IMR-90 (cell line): ENCODE results near the gene CCT3. TPM values are rescaled to one million over a fixed set of nuclear protein-coding genes. Genes with fewer than 3 reads are reported as not detected.
"Not testable (repeated sequence)": the region's sequence is repeated elsewhere in the genome, so short reads cannot be mapped to it uniquely, and the experiment has no call there.

Experiments used
- ATAC-seq: fragments of 200-7000 bp; cut with Tn5 transposase; 2 replicates; pipeline ENCODE4 v1.9.1; 2020; ENCODE audit warnings: low read depth, mild to moderate bottlenecking, moderate library complexity
- BruUV-seq: library from RNA; stranded (reverse); fragments of 400-500 nt; replicated peaks from 2 replicates; lab custom pipeline; 2021; lab: Mats Ljungman, UMichigan
- CTCF ChIA-PET: fragments of 300-600 bp; formaldehyde crosslinking; extraction: SDS; loops from one replicate; lab custom pipeline; 2021; ENCODE audit warnings: antibody characterized with exemption; lab: Yijun Ruan, JAX
- POLR2A ChIA-PET: fragments of 300-600 bp; sonication (Branson Sonifier 250); formaldehyde crosslinking; loops from one replicate; lab custom pipeline; 2022; ENCODE audit warnings: antibody characterized with exemption; ENCODE audit not compliant: unreplicated experiment; lab: Charles Lee
- DNase-seq: peaks from one replicate; pipeline ENCODE4 v3.0.0; 2013
- H2AFZ ChIP-seq: replicated peaks from 2 replicates; pipeline ENCODE3; 2013; ENCODE audit warnings: low read length, mild to moderate bottlenecking; ENCODE audit not compliant: poor library complexity
- H2AK5ac ChIP-seq: 2 replicates; pipeline ENCODE4 v1.6.1; 2013; ENCODE audit warnings: low read depth, low read length, inconsistent platforms
- H2AK9ac ChIP-seq: replicated peaks from 2 replicates; pipeline ENCODE3; 2013; ENCODE audit warnings: mild to moderate bottlenecking, low read depth, low read length, moderate library complexity; ENCODE audit not compliant: poor library complexity
- H2BK120ac ChIP-seq: 2 replicates; pipeline ENCODE4 v1.6.1; 2013; ENCODE audit warnings: low read depth, low read length, inconsistent platforms
- H2BK15ac ChIP-seq: 3 replicates; pipeline ENCODE4 v1.6.1; 2013; ENCODE audit warnings: low read depth, low read length, inconsistent platforms
- H2BK20ac ChIP-seq: 2 replicates; pipeline ENCODE4 v1.6.1; 2013; ENCODE audit warnings: low read depth, mild to moderate bottlenecking, inconsistent platforms, low read length, moderate library complexity
- H2BK5ac ChIP-seq: 2 replicates; pipeline ENCODE4 v1.6.1; 2013; ENCODE audit warnings: mild to moderate bottlenecking, low read depth, low read length, inconsistent platforms; ENCODE audit not compliant: poor library complexity, severe bottlenecking
- H3K14ac ChIP-seq: replicated peaks from 2 replicates; pipeline ENCODE4 v1.6.1; 2013; ENCODE audit warnings: low read depth, low read length, inconsistent platforms
- H3K18ac ChIP-seq: 2 replicates; pipeline ENCODE4 v1.6.1; 2013; ENCODE audit warnings: low read depth, low read length, control low read depth
- H3K23ac ChIP-seq: 2 replicates; pipeline ENCODE4 v1.6.1; 2013; ENCODE audit warnings: low read depth, low read length, inconsistent platforms
- H3K27ac ChIP-seq: 2 replicates; pipeline ENCODE4 v1.5.1; 2013; ENCODE audit warnings: mild to moderate bottlenecking, control low read depth, low read length; ENCODE audit not compliant: insufficient read depth
- H3K27me3 ChIP-seq: 2 replicates; pipeline ENCODE4 v1.6.1; 2013; ENCODE audit warnings: low read length; ENCODE audit not compliant: control insufficient read depth, insufficient read depth
- H3K36me3 ChIP-seq: 2 replicates; pipeline ENCODE4 v1.6.1; 2013; ENCODE audit warnings: low read length, mixed read lengths; ENCODE audit not compliant: control insufficient read depth, insufficient read depth
- H3K4ac ChIP-seq: 2 replicates; pipeline ENCODE4 v1.6.1; 2013; ENCODE audit warnings: low read depth, low read length, inconsistent platforms
- H3K4me1 ChIP-seq: 2 replicates; pipeline ENCODE4 v1.6.1; 2013; ENCODE audit warnings: low read length, mixed read lengths; ENCODE audit not compliant: control insufficient read depth, insufficient read depth
- H3K4me2 ChIP-seq: 2 replicates; pipeline ENCODE4 v1.6.1; 2013; ENCODE audit warnings: low read depth, mild to moderate bottlenecking, control low read depth, low read length, moderate library complexity
- H3K4me3 ChIP-seq: 2 replicates; pipeline ENCODE4 v1.5.1; 2013; ENCODE audit warnings: low read depth, mild to moderate bottlenecking, control low read depth, low read length, moderate library complexity; ENCODE audit not compliant: insufficient read depth
- H3K56ac ChIP-seq: 2 replicates; pipeline ENCODE4 v1.6.1; 2013; ENCODE audit warnings: low read length, inconsistent platforms; ENCODE audit not compliant: insufficient read depth; ENCODE audit errors: extremely low read depth
- H3K79me1 ChIP-seq, 2 experiments: 2 replicates each; pipeline ENCODE4 v1.6.1; 2013; ENCODE audit warnings: low read length in 2 of 2, inconsistent platforms in 1 of 2, low read depth in 1 of 2
- H3K9ac ChIP-seq: 2 replicates; pipeline ENCODE4 v1.6.1; 2013; ENCODE audit warnings: low read depth, low read length, control low read depth
- H3K9me1 ChIP-seq: 2 replicates; pipeline ENCODE4 v1.6.1; 2013; ENCODE audit warnings: low read length, inconsistent platforms; ENCODE audit not compliant: insufficient read depth
- H3K9me3 ChIP-seq: 2 replicates; pipeline ENCODE4 v1.6.1; 2013; ENCODE audit warnings: low read length; ENCODE audit not compliant: control insufficient read depth, insufficient read depth
- H4K20me1 ChIP-seq: 2 replicates; pipeline ENCODE4 v1.6.1; 2013; ENCODE audit warnings: low read length, inconsistent platforms; ENCODE audit not compliant: insufficient read depth
- H4K5ac ChIP-seq: 2 replicates; pipeline ENCODE4 v1.6.1; 2013; ENCODE audit warnings: mild to moderate bottlenecking, low read depth, low read length, control low read depth
- H4K8ac ChIP-seq, 2 experiments: 2 replicates each; pipeline ENCODE4 v1.6.1; 2013; ENCODE audit warnings: low read depth in 2 of 2, low read length in 2 of 2, control low read depth in 1 of 2, inconsistent platforms in 1 of 2
- H4K91ac ChIP-seq: 2 replicates; pipeline ENCODE4 v1.6.1; 2013; ENCODE audit warnings: low read depth, low read length, inconsistent platforms; ENCODE audit not compliant: insufficient read depth
- CEBPB ChIP-seq: IDR thresholded peaks from 2 replicates; pipeline ENCODE4 v1.6.1; 2012; ENCODE audit warnings: low read depth, low read length, improper control_type of control experiment
- SMC3 ChIP-seq: fragments of 150-350 bp; IDR thresholded peaks from 2 replicates; pipeline ENCODE4 v1.6.1; 2016; ENCODE audit warnings: low read depth, mild to moderate bottlenecking, antibody characterized with exemption, low read length, moderate library complexity
- USF2 ChIP-seq: fragments of 150-350 bp; IDR thresholded peaks from 2 replicates; pipeline ENCODE4 v1.6.1; 2017; ENCODE audit warnings: mild to moderate bottlenecking, antibody characterized with exemption, low read length, low read depth
- WGBS, 2 experiments: methylation state at CpG; one replicate each; pipeline versions ENCODE4 v1.1.5 to v1.1.7; 2013; ENCODE audit warnings: missing lambda C conversion rate in 2 of 2; ENCODE audit not compliant: insufficient read length in 1 of 2; ENCODE audit errors: extremely low coverage in 2 of 2; 5-methylcytosine and 5-hydroxymethylcytosine counted together
- dilution Hi-C: fragments of 300-500 bp; cut with HindIII; formaldehyde crosslinking; loops from one replicate; pipeline ENCODE4 v1.14.3; 2018; ENCODE audit warnings: low sequenced_read_pairs; ENCODE audit not compliant: unreplicated experiment
- in situ Hi-C: fragments of 300-500 bp; cut with MboI; formaldehyde crosslinking; loops from 3 replicates; pipeline ENCODE4 v1.14.3; 2019; ENCODE audit warnings: low sequenced_read_pairs, inconsistent platforms, mixed read lengths
- intact Hi-C: fragments of 100-400 bp; cut with micrococcal nuclease; formaldehyde crosslinking; loops from 2 replicates; pipeline ENCODE4 v1.10.0; 2022
- polyA plus RNA-seq, 3 experiments: library from polyadenylated mRNA; depleted of rRNA; stranded (reverse); fragments of >200 nt; gene quantifications; 2 replicates each; pipeline ENCODE4 v1.2.3, GENCODE V29; 2012; ENCODE audit warnings: low replicate concordance in 1 of 3
- total RNA-seq: library from RNA; depleted of rRNA; stranded (reverse); fragments of >200 nt; gene quantifications from 2 replicates; pipeline ENCODE4 v1.2.3, GENCODE V29; 2012

The CCT3 gene
- total and polyA plus RNA-seq, 2 of the 4 experiments (the other 2 are of a cell fraction), result 313 to 595 TPM

DNA sequence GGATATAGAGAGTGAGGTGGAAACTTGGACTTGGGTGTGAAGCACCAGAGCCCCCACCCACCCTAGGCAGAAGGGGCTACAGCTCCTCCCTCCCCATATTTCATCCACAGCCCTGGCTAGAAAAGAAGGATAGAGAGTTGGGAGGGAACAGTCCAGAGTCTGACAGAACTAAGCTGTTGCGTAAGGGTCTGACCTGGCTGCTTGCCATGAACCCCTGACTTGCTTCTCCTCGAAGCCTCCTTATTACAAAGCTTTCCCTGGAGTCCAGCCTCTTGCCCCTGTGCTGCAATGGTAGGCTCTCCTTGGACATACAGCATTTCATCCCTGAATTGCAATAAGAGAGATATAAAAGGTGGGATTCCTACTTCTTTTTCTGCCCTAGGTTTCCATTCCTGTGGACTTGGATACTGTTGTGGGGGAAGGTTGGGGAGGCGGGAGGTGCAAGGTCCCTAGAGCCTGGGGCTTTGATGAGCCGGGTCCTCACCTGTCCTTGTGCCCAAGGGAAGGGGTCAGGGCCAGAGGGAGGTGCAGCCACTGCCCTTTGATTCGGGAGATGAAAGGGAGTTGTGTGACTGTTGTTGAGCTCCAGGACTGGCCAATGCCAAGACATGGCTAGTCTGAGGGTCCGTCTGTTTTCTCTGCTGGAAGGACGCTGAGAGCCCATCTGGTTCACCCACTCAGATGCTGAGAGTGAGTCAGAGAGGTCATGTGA, 33.6 kb upstream of the CCT3 start:
- ATAC-seq, result peak; percentile 41
- no peaks in the 10 kb centered on the region; the same call in 1 of the 2 replicates for H3K9me1 ChIP-seq
- H3K56ac ChIP-seq, result no peak overlapping the region
- H3K79me1 ChIP-seq, result no peaks in the 10 kb centered on the region
- POLR2A ChIA-PET, result no interaction called here
- TF ChIP-seq CEBPB, result peak; percentile 70
- TF ChIP-seq USF2, result peak; percentile 87
- no peak for TF ChIP-seq SMC3
- no peak overlapping the region for H2BK5ac ChIP-seq
- intact Hi-C loops (no loop called here), in situ Hi-C loops (no loop called here), dilution Hi-C loops (no loop called here)
- H2BK20ac ChIP-seq, result no peak overlapping the region
- no TSS peak for BruUV-seq
- H4K91ac ChIP-seq, result no peak overlapping the region
- peaks cover 55% of the 10 kb centered on the region for H3K27me3 ChIP-seq
- no peak overlapping the region for H4K5ac ChIP-seq
- no peak overlapping the region for H2AFZ ChIP-seq
- H3K4me3 ChIP-seq, result no peak overlapping the region
- no peak overlapping the region for H3K4me2 ChIP-seq
- H3K9me3 ChIP-seq, result no peaks in the 10 kb centered on the region
- no peak overlapping the region for H2BK15ac ChIP-seq
- no peak overlapping the region for H3K9ac ChIP-seq
- no peak overlapping the region for H4K8ac ChIP-seq
- peak; percentile 58 for DNase-seq
- no CpG with 5 or more reads among the region's 7 CpGs for WGBS, 2 experiments
- H3K27ac ChIP-seq, result no peak overlapping the region
- no peaks in the 10 kb centered on the region for H3K36me3 ChIP-seq
- no peak overlapping the region for H3K14ac ChIP-seq
- H3K23ac ChIP-seq, result no peak overlapping the region
- CTCF ChIA-PET, result interaction anchor here (0.9 to 1.9 kb wide), 5 partner anchors 11 to 74 kb away, joined by 3 to 6 read pairs (median 4); no protein-coding TSS in a partner anchor
- H2AK5ac ChIP-seq, result no peak overlapping the region
- peak overlapping the region; percentile 23 for H2AK9ac ChIP-seq
- H2BK120ac ChIP-seq, result no peak overlapping the region
- no peaks in the 10 kb centered on the region for H4K20me1 ChIP-seq
- H3K4ac ChIP-seq, result no peak overlapping the region
- H3K18ac ChIP-seq, result no peak overlapping the region
- peaks cover 2% of the 10 kb centered on the region; the same call in 1 of the 2 replicates for H3K4me1 ChIP-seq

DNA sequence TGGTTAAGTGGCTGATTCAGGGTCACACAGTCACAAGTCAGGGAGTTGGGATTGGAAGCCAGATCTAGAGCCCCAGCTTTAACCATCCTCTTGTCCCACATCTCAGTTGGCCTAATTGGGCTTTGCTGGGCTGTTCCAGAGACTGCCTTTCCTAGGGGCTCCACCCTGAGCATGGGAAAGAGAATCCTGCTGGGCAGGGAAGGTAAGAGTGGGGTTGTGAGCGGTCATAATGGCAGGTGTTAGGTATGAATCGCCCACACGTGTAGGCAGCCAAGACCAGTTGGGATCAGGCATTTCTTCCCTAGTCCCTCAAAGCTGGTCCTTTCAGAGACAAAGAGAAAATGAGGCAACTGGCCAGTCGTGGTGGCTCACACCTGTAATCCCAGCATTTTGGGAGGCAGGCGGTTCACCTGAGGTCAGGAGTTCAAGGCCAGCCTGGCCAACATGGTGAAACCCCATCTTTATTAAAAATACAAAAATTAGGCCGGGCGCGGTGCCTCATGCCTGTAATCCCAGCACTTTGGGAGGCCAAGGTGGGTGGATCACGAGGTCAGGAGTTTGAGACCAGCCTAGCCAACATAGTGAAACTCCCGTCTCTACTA, 31.7 kb upstream of the CCT3 start:
- intact Hi-C loops, POLR2A ChIA-PET, H4K91ac ChIP-seq, H3K9ac ChIP-seq, H3K4ac ChIP-seq, H3K9me3 ChIP-seq, BruUV-seq, H4K20me1 ChIP-seq, H3K27ac ChIP-seq, CTCF ChIA-PET, H3K4me3 ChIP-seq, H4K5ac ChIP-seq, H2BK20ac ChIP-seq, H3K18ac ChIP-seq, H2AFZ ChIP-seq, H3K23ac ChIP-seq, H2AK5ac ChIP-seq, H3K36me3 ChIP-seq, H3K9me1 ChIP-seq, H4K8ac ChIP-seq, H2BK15ac ChIP-seq, H3K4me2 ChIP-seq, H3K56ac ChIP-seq, H3K79me1 ChIP-seq, in situ Hi-C loops, DNase-seq, dilution Hi-C loops, H2BK5ac ChIP-seq, ATAC-seq, H3K4me1 ChIP-seq, H2AK9ac ChIP-seq, H2BK120ac ChIP-seq, H3K14ac ChIP-seq: not testable (repeated sequence)
- 80% methylated on average over 1 of the region's 10 CpGs; no CpG with 5 or more reads in 1 of the 2 experiments for WGBS, 2 experiments
- peaks cover 71% of the 10 kb centered on the region for H3K27me3 ChIP-seq
